Measurements from ENCODE around the gene UNC5C. TPM values are rescaled to one million over a fixed set of nuclear protein-coding genes. Genes with fewer than 3 reads are reported as not detected.

UNC5C gene
- total RNA-seq, 1 donor from 2014 or later: 0.70 TPM

DNA sequence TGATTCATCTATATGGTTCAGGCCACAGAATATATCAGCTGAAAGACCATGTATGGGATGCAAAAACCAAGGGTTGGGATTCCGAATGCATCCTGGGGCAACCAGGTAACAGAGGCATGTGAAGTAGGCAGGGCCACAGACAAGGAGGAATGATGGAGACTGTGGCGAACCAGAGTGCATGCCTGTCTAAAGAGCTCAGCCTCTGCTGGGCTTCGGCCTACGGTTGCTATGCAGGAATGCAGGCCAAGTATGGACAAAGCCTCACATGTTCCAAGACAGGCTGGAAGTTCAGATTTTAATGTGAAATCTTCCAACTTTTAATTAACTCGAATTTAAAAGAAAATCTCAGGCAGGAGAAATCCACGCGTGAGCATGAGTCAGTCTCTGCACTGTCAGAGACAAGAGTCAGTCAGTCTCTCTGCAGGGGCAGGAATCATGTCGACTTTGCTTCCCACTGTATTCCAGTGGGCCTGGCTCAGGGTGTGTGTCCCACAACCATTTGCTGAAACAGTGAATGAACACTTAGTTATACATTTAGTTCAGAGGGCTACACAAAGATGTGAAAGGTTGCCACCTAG, 344.4 kb downstream of the UNC5C start:
- Mint-ChIP-seq H3K4me1 (ENCODE audit: unreplicated experiment) (no peaks in the 10 kb centered on the region), H3K36me3 (ENCODE audit: unreplicated experiment) (no peaks in the 10 kb centered on the region), H3K4me3 (ENCODE audit: unreplicated experiment) (no peak overlapping the region), H3K9me3 (ENCODE audit: unreplicated experiment) (no peaks in the 10 kb centered on the region), H3K27ac (ENCODE audit: unreplicated experiment) (no peak overlapping the region), H3K27me3 (ENCODE audit: unreplicated experiment) (peaks cover 3% of the 10 kb centered on the region)
- TF ChIP-seq CTCF (IDR thresholded peaks at IDR 0.05): no peak
- DNase-seq (ENCODE audit: extremely low spot score, unreplicated experiment): no peak

DNA sequence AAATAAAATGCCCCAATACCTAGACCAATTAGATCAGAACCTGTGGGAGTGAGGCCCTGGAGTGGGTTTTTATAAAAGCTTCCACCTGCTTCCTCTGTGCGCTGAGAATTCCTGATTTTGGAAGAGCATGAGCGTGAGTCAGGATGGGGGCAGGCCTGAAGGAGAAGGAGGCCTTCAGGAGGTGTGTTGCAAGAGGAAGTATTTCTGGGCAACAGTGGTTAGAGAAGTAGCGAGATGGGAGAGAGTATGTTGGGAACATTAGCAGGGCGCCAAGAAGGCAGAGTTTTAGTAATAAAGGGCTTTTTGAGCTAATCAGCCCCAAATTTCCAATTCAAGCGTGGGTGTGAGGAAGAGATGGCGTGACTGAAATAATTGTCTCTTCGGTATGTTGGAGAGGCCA, 349.8 kb downstream of the UNC5C start:
- Mint-ChIP-seq H3K27ac (ENCODE audit: unreplicated experiment) (no peak overlapping the region), H3K36me3 (ENCODE audit: unreplicated experiment) (no peaks in the 10 kb centered on the region), H3K9me3 (ENCODE audit: unreplicated experiment) (no peaks in the 10 kb centered on the region), H3K4me3 (ENCODE audit: unreplicated experiment) (no peak overlapping the region), H3K4me1 (ENCODE audit: unreplicated experiment) (no peaks in the 10 kb centered on the region), H3K27me3 (ENCODE audit: unreplicated experiment) (peaks cover 20% of the 10 kb centered on the region)
- DNase-seq (ENCODE audit: extremely low spot score, unreplicated experiment): no peak
- TF ChIP-seq CTCF (IDR thresholded peaks at IDR 0.05): no peak

DNA sequence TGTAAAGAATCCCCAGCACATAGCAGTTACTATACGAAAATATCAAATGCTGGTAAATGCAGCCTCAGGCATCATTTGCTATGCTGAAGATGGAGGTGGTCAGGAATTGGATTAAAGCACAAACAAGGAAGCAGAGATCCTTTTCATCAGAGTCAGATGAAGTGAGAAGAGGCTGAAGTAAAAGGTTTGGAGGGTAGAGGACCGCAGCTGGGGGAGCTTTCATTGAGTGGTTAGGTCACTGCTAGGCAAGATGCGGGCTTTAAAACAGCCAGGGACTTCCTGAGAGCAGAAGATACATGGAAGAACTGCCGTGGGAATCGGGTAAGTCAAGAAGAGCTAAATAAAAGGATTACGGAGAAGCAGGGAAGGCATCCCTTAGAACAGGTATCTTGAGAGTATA, 351.4 kb downstream of the UNC5C start:
- no peak overlapping the region for H3K27ac Mint-ChIP-seq (ENCODE audit: unreplicated experiment)
- no peaks in the 10 kb centered on the region for H3K4me1 Mint-ChIP-seq (ENCODE audit: unreplicated experiment)
- H3K36me3 Mint-ChIP-seq (ENCODE audit: unreplicated experiment): no peaks in the 10 kb centered on the region
- no peak overlapping the region for H3K4me3 Mint-ChIP-seq (ENCODE audit: unreplicated experiment)
- no peak for DNase-seq (ENCODE audit: extremely low spot score, unreplicated experiment)
- TF ChIP-seq CTCF (IDR thresholded peaks at IDR 0.05): no peak
- no peaks in the 10 kb centered on the region for H3K9me3 Mint-ChIP-seq (ENCODE audit: unreplicated experiment)
- H3K27me3 Mint-ChIP-seq (ENCODE audit: unreplicated experiment): peaks cover 30% of the 10 kb centered on the region

- H3K4me3 Mint-ChIP-seq (ENCODE audit: unreplicated experiment): no peak overlapping the region
- peaks cover 30% of the 10 kb centered on the region for H3K27me3 Mint-ChIP-seq (ENCODE audit: unreplicated experiment)
- no peaks in the 10 kb centered on the region for H3K4me1 Mint-ChIP-seq (ENCODE audit: unreplicated experiment)
- H3K27ac Mint-ChIP-seq (ENCODE audit: unreplicated experiment): no peak overlapping the region
- no peaks in the 10 kb centered on the region for H3K36me3 Mint-ChIP-seq (ENCODE audit: unreplicated experiment)
- DNase-seq (ENCODE audit: extremely low spot score, unreplicated experiment): no peak
- no peak for TF ChIP-seq CTCF (IDR thresholded peaks at IDR 0.05)
- no peaks in the 10 kb centered on the region for H3K9me3 Mint-ChIP-seq (ENCODE audit: unreplicated experiment)
Observed at GRCh38 chr4:95193391-95194224, 355.2 kb downstream of the UNC5C start.

- TF ChIP-seq CTCF (IDR thresholded peaks at IDR 0.05): no peak
- Mint-ChIP-seq H3K4me3 (ENCODE audit: unreplicated experiment) (no peak overlapping the region), H3K27ac (ENCODE audit: unreplicated experiment) (no peak overlapping the region), H3K36me3 (ENCODE audit: unreplicated experiment) (no peaks in the 10 kb centered on the region), H3K27me3 (ENCODE audit: unreplicated experiment) (peaks cover 30% of the 10 kb centered on the region), H3K9me3 (ENCODE audit: unreplicated experiment) (no peaks in the 10 kb centered on the region), H3K4me1 (ENCODE audit: unreplicated experiment) (no peaks in the 10 kb centered on the region)
- DNase-seq (ENCODE audit: extremely low spot score, unreplicated experiment): no peak
Observed at GRCh38 chr4:95191537-95191936, 357.2 kb downstream of the UNC5C start.

Data from osteocyte (in vitro differentiated cells).